H9 (cell line): ENCODE data around the gene ETFDH. TPM values are rescaled to one million over a fixed set of nuclear protein-coding genes. Genes with fewer than 3 reads are reported as not detected.

Experiments
- DNase-seq: peaks from one replicate; pipeline ENCODE4 v3.0.0-alpha.2; 2017
- H2AFZ ChIP-seq: one replicate; pipeline ENCODE4 v1.6.1; 2013; ENCODE audit warnings: mild to moderate bottlenecking, low read length, control low read depth, moderate library complexity
- H2AK5ac ChIP-seq: 2 replicates; pipeline ENCODE4 v1.6.1; 2013; ENCODE audit warnings: low read length, control low read depth, mixed read lengths; ENCODE audit not compliant: insufficient read length
- H2BK120ac ChIP-seq: one replicate; pipeline ENCODE4 v1.6.1; 2013; ENCODE audit warnings: low read depth, mild to moderate bottlenecking, low read length, control low read depth, inconsistent platforms; ENCODE audit not compliant: poor library complexity, severe bottlenecking
- H2BK12ac ChIP-seq: 2 replicates; pipeline ENCODE4 v1.6.1; 2013; ENCODE audit warnings: low read length, control low read depth, mixed read lengths, low read depth; ENCODE audit not compliant: insufficient read length
- H2BK15ac ChIP-seq: 2 replicates; pipeline ENCODE4 v1.6.1; 2013; ENCODE audit warnings: low read depth, low read length, control low read depth
- H2BK20ac ChIP-seq: one replicate; pipeline ENCODE4 v1.6.1; 2013; ENCODE audit warnings: low read depth, mild to moderate bottlenecking, low read length, control low read depth, inconsistent platforms; ENCODE audit not compliant: poor library complexity, severe bottlenecking
- H2BK5ac ChIP-seq: 2 replicates; pipeline ENCODE4 v1.6.1; 2013; ENCODE audit warnings: low read length, control low read depth, mixed read lengths; ENCODE audit not compliant: insufficient read length
- H3K14ac ChIP-seq: 2 replicates; pipeline ENCODE4 v1.6.1; 2013; ENCODE audit warnings: low read length, control low read depth; ENCODE audit not compliant: insufficient read depth
- H3K18ac ChIP-seq: 2 replicates; pipeline ENCODE4 v1.6.1; 2013; ENCODE audit warnings: low read depth, mild to moderate bottlenecking, mixed read lengths, low read length, control low read depth; ENCODE audit not compliant: insufficient read length
- H3K23ac ChIP-seq: 2 replicates; pipeline ENCODE4 v1.6.1; 2013; ENCODE audit warnings: low read length, control low read depth, mixed read lengths, low read depth; ENCODE audit not compliant: insufficient read length
- H3K23me2 ChIP-seq: 2 replicates; pipeline ENCODE4 v1.6.1; 2013; ENCODE audit warnings: low read depth, mild to moderate bottlenecking, mixed read lengths, low read length, control low read depth; ENCODE audit not compliant: insufficient read length, poor library complexity, severe bottlenecking
- H3K27ac ChIP-seq: 2 replicates; pipeline ENCODE4 v1.5.1; 2013; ENCODE audit warnings: low read length, control low read depth, mixed read lengths, low read depth; ENCODE audit not compliant: insufficient read length
- H3K27me3 ChIP-seq: 2 replicates; pipeline ENCODE4 v1.6.1; 2013; ENCODE audit warnings: low read length, control low read depth, inconsistent platforms; ENCODE audit not compliant: insufficient read depth
- H3K4ac ChIP-seq: 2 replicates; pipeline ENCODE4 v1.6.1; 2013; ENCODE audit warnings: low read depth, mild to moderate bottlenecking, control low read depth, inconsistent platforms, low read length, moderate library complexity
- H3K4me1 ChIP-seq: 2 replicates; pipeline ENCODE4 v1.6.1; 2013; ENCODE audit warnings: low read length, control low read depth, inconsistent platforms; ENCODE audit not compliant: insufficient read depth
- H3K4me2 ChIP-seq: 2 replicates; pipeline ENCODE4 v1.6.1; 2013; ENCODE audit warnings: low read length, control low read depth, mixed read lengths; ENCODE audit not compliant: insufficient read length, insufficient read depth
- H3K56ac ChIP-seq: 2 replicates; pipeline ENCODE4 v1.6.1; 2013; ENCODE audit warnings: low read depth, mild to moderate bottlenecking, mixed read lengths, low read length, control low read depth; ENCODE audit not compliant: insufficient read length
- H3K79me1 ChIP-seq: 2 replicates; pipeline ENCODE4 v1.6.1; 2013; ENCODE audit warnings: low read depth, mild to moderate bottlenecking, moderate library complexity, low read length, control low read depth, inconsistent platforms; ENCODE audit not compliant: insufficient read depth, poor library complexity, severe bottlenecking
- H3K79me2 ChIP-seq: 2 replicates; pipeline ENCODE4 v1.6.1; 2013; ENCODE audit warnings: low read length, control low read depth, inconsistent platforms; ENCODE audit not compliant: insufficient read depth
- H3K9ac ChIP-seq: 2 replicates; pipeline ENCODE4 v1.6.1; 2013; ENCODE audit warnings: low read length, control low read depth, mixed read lengths; ENCODE audit not compliant: insufficient read length; ENCODE audit errors: extremely low read depth
- H3K9me3 ChIP-seq: one replicate; pipeline ENCODE4 v1.6.1; 2013; ENCODE audit warnings: low read depth, low read length, inconsistent platforms; ENCODE audit not compliant: control insufficient read depth
- H3T11ph ChIP-seq: one replicate; pipeline ENCODE4 v1.6.1; 2013; ENCODE audit warnings: mild to moderate bottlenecking, low read length, control low read depth, inconsistent platforms
- H4K20me1 ChIP-seq: one replicate; pipeline ENCODE4 v1.6.1; 2013; ENCODE audit not compliant: control insufficient read depth, insufficient read length, insufficient read depth
- H4K5ac ChIP-seq: 2 replicates; pipeline ENCODE4 v1.6.1; 2013; ENCODE audit warnings: low read depth, mild to moderate bottlenecking, mixed read lengths, low read length, control low read depth; ENCODE audit not compliant: insufficient read length
- H4K8ac ChIP-seq: replicated peaks from 2 replicates; pipeline ENCODE4 v1.6.1; 2013; ENCODE audit warnings: low read length, control low read depth, mixed read lengths, low read depth; ENCODE audit not compliant: insufficient read length
- H4K91ac ChIP-seq: 2 replicates; pipeline ENCODE4 v1.6.1; 2013; ENCODE audit warnings: low read depth, mild to moderate bottlenecking, moderate library complexity, mixed read lengths, low read length, control low read depth; ENCODE audit not compliant: insufficient read length
- H3K27ac Mint-ChIP-seq, 3 experiments: 2 replicates in 2 of 3; 3 replicates in 1 of 3; pipeline ENCODE4 v1.8.0; 2020 to 2021; ENCODE audit warnings: mixed read lengths in 3 of 3, mild to moderate bottlenecking in 1 of 3, moderate library complexity in 1 of 3
- H3K27me3 Mint-ChIP-seq: 2 replicates; pipeline ENCODE4 v1.8.0; 2021; ENCODE audit warnings: low read depth, mild to moderate bottlenecking, moderate library complexity, mixed read lengths
- H3K36me3 Mint-ChIP-seq, 3 experiments: 2 replicates in 2 of 3; 3 replicates in 1 of 3; pipeline ENCODE4 v1.8.0; 2020 to 2021; ENCODE audit warnings: low read depth in 3 of 3, mixed read lengths in 3 of 3; ENCODE audit not compliant: insufficient read depth in 1 of 3
- H3K4me1 Mint-ChIP-seq, 2 experiments: 2 replicates each; pipeline ENCODE4 v1.8.0; 2020; ENCODE audit warnings: mixed read lengths in 2 of 2
- H3K4me3 Mint-ChIP-seq, 2 experiments: 2 replicates in 1 of 2; 3 replicates in 1 of 2; pipeline ENCODE4 v1.8.0; 2020 to 2021; ENCODE audit warnings: mild to moderate bottlenecking in 2 of 2, mixed read lengths in 2 of 2, moderate library complexity in 1 of 2
- H3K9me3 Mint-ChIP-seq, 2 experiments: 2 replicates in 1 of 2; 3 replicates in 1 of 2; pipeline ENCODE4 v1.8.0; 2020; ENCODE audit warnings: mild to moderate bottlenecking in 2 of 2, mixed read lengths in 2 of 2, moderate library complexity in 1 of 2
- CTCF ChIP-seq: fragments of 200-600 bp; sonication (generic); conservative IDR thresholded peaks from 3 replicates; pipeline ENCODE4 v1.8.0; 2021; ENCODE audit warnings: antibody characterized with exemption, mild to moderate bottlenecking
- WGBS: extraction: QIAGEN DNeasy Blood & Tissue Kit; methylation state at CpG from one replicate; pipeline ENCODE4 v1.1.7; 2013; ENCODE audit warnings: missing lambda C conversion rate, low lambda C conversion rate, mixed read lengths; ENCODE audit not compliant: insufficient read length; ENCODE audit errors: extremely low coverage; 5-methylcytosine and 5-hydroxymethylcytosine counted together
- total RNA-seq: library from RNA; stranded (reverse); gene quantifications from 2 replicates; pipeline ENCODE4 v1.2.1, GENCODE V29; 2021

ETFDH gene
- total RNA-seq, 1 experiment from 2014 or later = 12.8 TPM

GRCh38 chr4:158704274-158704673 lies 32.2 kb downstream of the ETFDH start:
- Histone ChIP-seq H3K79me1 (no peaks in the 10 kb centered on the region), H3K27me3 (no peaks in the 10 kb centered on the region), H3K23ac (no peak overlapping the region), H2BK20ac (no peak overlapping the region), H3K23me2 (no peaks in the 10 kb centered on the region), H2BK120ac (no peak overlapping the region), H4K5ac (no peak overlapping the region), H2BK15ac (no peak overlapping the region), H2AK5ac (no peak overlapping the region), H2BK5ac (no peak overlapping the region), H3K79me2 (no peaks in the 10 kb centered on the region), H2AFZ (no peak overlapping the region), H3K4me2 (no peak overlapping the region), H3K9ac (no peak overlapping the region), H4K8ac (no peak overlapping the region), H3K56ac (no peak overlapping the region), H3K18ac (no peak overlapping the region), H2BK12ac (no peak overlapping the region), H3T11ph (no peak overlapping the region), H3K27ac (no peak overlapping the region), H3K4ac (no peak overlapping the region), H4K20me1 (no peaks in the 10 kb centered on the region), H3K14ac (no peak overlapping the region), H4K91ac (no peak overlapping the region), H3K9me3 (no peaks in the 10 kb centered on the region), H3K4me1 (no peaks in the 10 kb centered on the region)
- Mint-ChIP-seq H3K4me3 (no peak overlapping the region), H3K27ac (no peak overlapping the region; a peak in 1 of 7 replicates), H3K36me3 (peaks cover 0 to 26% (median 16%) of the 10 kb centered on the region in 3 experiments; a peak in 5 of 7 replicates), H3K9me3 (no peaks in the 10 kb centered on the region), H3K27me3 (no peaks in the 10 kb centered on the region), H3K4me1 (peaks cover 4 to 8% of the 10 kb centered on the region in 2 experiments; a peak in 3 of 4 replicates)
- WGBS = no CpG with 5 or more reads among the region's 4 CpGs
- TF ChIP-seq CTCF = no peak
- no peak for DNase-seq
